Heart right ventricle (tissue), 16 donors: Measurements from ENCODE around the gene DNASE1L1. TPM values are rescaled to one million over a fixed set of nuclear protein-coding genes. Genes with fewer than 3 reads are reported as not detected.

Experiments used
- ATAC-seq, 8 donors: fragments of 200-7000 bp; cut with Tn5 transposase; one replicate each; pipeline ENCODE4 v1.9.1; 2020; ENCODE audit warnings: mild to moderate bottlenecking in 8 of 8, moderate library complexity in 8 of 8, moderate number of reproducible peaks in 1 of 8
- DNase-seq, 2 donors: peaks; one replicate each; pipeline ENCODE4 v3.0.0-alpha.2; 2020
- H3K27ac ChIP-seq, 10 donors: fragments of 200-600 bp; sonication (generic) in 2 of 10; one replicate each; pipeline versions ENCODE4 v1.5.0 to v1.8.0; 2020 to 2022; ENCODE audit warnings: mild to moderate bottlenecking in 3 of 10
- H3K27me3 ChIP-seq, 7 donors: fragments of 200-600 bp; one replicate each; pipeline ENCODE4 v1.8.0; 2021 to 2022; ENCODE audit warnings: mild to moderate bottlenecking in 2 of 7
- H3K36me3 ChIP-seq, 9 donors: fragments of 200-600 bp; sonication (generic) in 1 of 9; one replicate each; pipeline versions ENCODE4 v1.5.0 to v1.8.0; 2020 to 2022; ENCODE audit warnings: mild to moderate bottlenecking in 2 of 9
- H3K4me1 ChIP-seq, 9 donors: fragments of 200-600 bp; sonication (generic) in 1 of 9; one replicate each; pipeline versions ENCODE4 v1.5.0 to v1.8.0; 2020 to 2022; ENCODE audit warnings: mild to moderate bottlenecking in 4 of 9
- H3K4me3 ChIP-seq, 10 donors: fragments of 200-600 bp; sonication (generic) in 2 of 10; one replicate each; pipeline versions ENCODE4 v1.5.0 to v1.8.0; 2020 to 2022; ENCODE audit warnings: mild to moderate bottlenecking in 7 of 10, moderate library complexity in 2 of 10
- H3K9me3 ChIP-seq, 11 donors: fragments of 200-600 bp in 10 of 11; sonication (generic) in 2 of 11; one replicate each; pipeline versions ENCODE4 v1.5.0 to v1.8.0; 2013 to 2022; ENCODE audit warnings: mild to moderate bottlenecking in 2 of 11, control low read depth in 1 of 11, moderate library complexity in 1 of 11
- CTCF ChIP-seq, 9 donors: fragments of 200-600 bp; sonication (generic) in 2 of 9; IDR thresholded peaks; one replicate each; pipeline versions ENCODE4 v1.5.0 to v1.8.0; 2021 to 2022; ENCODE audit warnings: antibody characterized with exemption in 9 of 9, mild to moderate bottlenecking in 5 of 9, moderate library complexity in 1 of 9
- WGBS, 2 donors: extraction: QIAGEN DNeasy Blood & Tissue Kit; methylation state at CpG; one replicate each; pipeline ENCODE4 v1.1.7; 2013; ENCODE audit warnings: inconsistent platforms in 1 of 2; 5-methylcytosine and 5-hydroxymethylcytosine counted together
- intact Hi-C, 10 donors: fragments of 100-400 bp; cut with DNase I; formaldehyde crosslinking; loops; one replicate each; pipeline versions ENCODE4 v1.11.1 to v1.14.2; 2022
- polyA plus RNA-seq, 2 donors: library from polyadenylated mRNA; stranded (reverse); fragments of 200-250 nt; gene quantifications; one replicate each; pipeline ENCODE4 v1.2.3, GENCODE V29; 2013
- total RNA-seq, 10 donors: library from RNA; stranded (reverse); fragmentation: NEBNext Ultra II Directional in 3 of 10; extraction: Animal tissue kit (Norgen Biotek cat#: 25700) in 3 of 10; gene quantifications; one replicate each; pipeline versions ENCODE4 v1.2.1 to v1.2.4, GENCODE V29; 2021 to 2023
- donor health status: Arrhythmogenic right ventricular cardiomyopathy.
- donor health status: ischemic (EF 13 %, LVEDD 7.1; RV severe dilation, severe dysfunction).
- donor health status: healthy with polysubstance abuse.
- donor health status: DM: no; HTN: yes; CAD: no.
- donor health status: DM: no; HTN: no; CAD: no.
- donor health status: ischemic (EF 25% LVEDD 6.9; RV normal size, moderate dysfunction).
- donor health status: ischemic (EF 25% LVEDD 5.7; RV mildly dilated, moderate dysfunction).
- donor health status: healthy.
- donor health status: DM: yes; HTN: yes; CAD: no.
- donor health status: Ischemic cardiomyopathy.
- donor health status: ischemic (EF 35%, LVEDD 5.7; RV mildly dilated, moderate dysfunction).
- donor health status: nonischemic (EF 11% LVEDD 7.7; RV severe dilation, severe dysfunction).
- donor health status: DM: yes; HTN: yes; CAD: no.
- donor health status: PGD.
- donor health status: ischemic (EF 29% LVEDD 5.4; RV normal size, mild dysfunction).
- donor health status: nonischemic (EF 23%, LVEDD 6.1; RV moderate dilation, normal function).

DNASE1L1 gene
- total and polyA plus RNA-seq, 12 donors = 27.2 to 57.1 (median 46.9) TPM

- H3K36me3 ChIP-seq = peaks cover 0 to 60% (median 12%) of the 10 kb centered on the region in 9 donors
- H3K27ac ChIP-seq = no peak overlapping the region
- H3K9me3 ChIP-seq = no peaks in the 10 kb centered on the region
- no peaks in the 10 kb centered on the region for H3K27me3 ChIP-seq
- intact Hi-C loops = no loop called here
- ATAC-seq (no peak), DNase-seq (no peak)
- H3K4me3 ChIP-seq = no peak overlapping the region
- peaks cover 0 to 21% (median 11%) of the 10 kb centered on the region in 9 donors for H3K4me1 ChIP-seq
- TF ChIP-seq CTCF (IDR thresholded peaks at IDR 0.05) = no peak
- 92 to 94% methylated on average over 12 of the region's 12 CpGs for WGBS, 2 donors
Observed at GRCh38 chrX:154446430-154446829, 37.4 kb upstream of the DNASE1L1 start.

- no peaks in the 10 kb centered on the region for H3K27me3 ChIP-seq
- DNase-seq (no peak), ATAC-seq (no peak)
- intact Hi-C loops = no loop called here
- no peaks in the 10 kb centered on the region for H3K9me3 ChIP-seq
- 95 to 100% methylated on average over 12 to 16 of the region's 16 CpGs for WGBS, 2 donors
- H3K4me1 ChIP-seq = peaks cover 0 to 21% (median 11%) of the 10 kb centered on the region in 9 donors
- peaks cover 0 to 61% (median 12%) of the 10 kb centered on the region in 9 donors for H3K36me3 ChIP-seq
- H3K4me3 ChIP-seq = no peak overlapping the region
- TF ChIP-seq CTCF (IDR thresholded peaks at IDR 0.05) = no peak
- H3K27ac ChIP-seq = no peak overlapping the region
Observed at GRCh38 chrX:154445776-154446175, 36.7 kb upstream of the DNASE1L1 start.

GRCh38 chrX:154444755-154445246 is 35.7 kb upstream of the DNASE1L1 start:
- TF ChIP-seq CTCF (IDR thresholded peaks at IDR 0.05) = no peak
- H3K9me3 ChIP-seq = no peaks in the 10 kb centered on the region
- WGBS, 2 donors = 46 to 54% methylated on average over 12 to 13 of the region's 13 CpGs
- H3K27ac ChIP-seq = peak overlapping the region in 8 of 10 donors; percentile 75 to 86 (median 81)
- no peaks in the 10 kb centered on the region for H3K27me3 ChIP-seq
- H3K36me3 ChIP-seq = peaks cover 0 to 61% (median 12%) of the 10 kb centered on the region in 9 donors
- intact Hi-C loops = no loop called here
- DNase-seq (no peak), ATAC-seq (peak in 1 of 8 donors; percentile 21)
- peak overlapping the region; percentile 44 to 72 (median 65) for H3K4me3 ChIP-seq
- H3K4me1 ChIP-seq = peaks cover 0 to 21% (median 11%) of the 10 kb centered on the region in 9 donors

GRCh38 chrX:154443992-154444754 is 35.1 kb upstream of the DNASE1L1 start, which contains the start of gene FAM50A:
Gene FAM50A, plus strand, starts transcription at chrX:154444141. Its CDS starts 95 bp downstream, at chrX:154444236.
- Histone ChIP-seq H3K27me3 (no peaks in the 10 kb centered on the region), H3K9me3 (no peaks in the 10 kb centered on the region), H3K4me3 (peak within 1 kb of the TSS; percentile 44 to 72 (median 65)), H3K4me1 (peaks cover 0 to 23% (median 11%) of the 10 kb centered on the region in 9 donors), H3K36me3 (peaks cover 0 to 61% (median 12%) of the 10 kb centered on the region in 9 donors), H3K27ac (peak within 1 kb of the TSS; percentile 61 to 86 (median 80))
- ATAC-seq (peak; percentile 72 to 93 (median 90)), DNase-seq (peak; percentile 79 to 85)
- 0% methylated on average over 23 to 83 of the region's 94 CpGs for WGBS, 2 donors
- intact Hi-C loops = no loop called here
- peak in 1 of 9 donors; percentile 9 for TF ChIP-seq CTCF (IDR thresholded peaks at IDR 0.05)
